ENCODE data around the gene LRP6.

DNA sequence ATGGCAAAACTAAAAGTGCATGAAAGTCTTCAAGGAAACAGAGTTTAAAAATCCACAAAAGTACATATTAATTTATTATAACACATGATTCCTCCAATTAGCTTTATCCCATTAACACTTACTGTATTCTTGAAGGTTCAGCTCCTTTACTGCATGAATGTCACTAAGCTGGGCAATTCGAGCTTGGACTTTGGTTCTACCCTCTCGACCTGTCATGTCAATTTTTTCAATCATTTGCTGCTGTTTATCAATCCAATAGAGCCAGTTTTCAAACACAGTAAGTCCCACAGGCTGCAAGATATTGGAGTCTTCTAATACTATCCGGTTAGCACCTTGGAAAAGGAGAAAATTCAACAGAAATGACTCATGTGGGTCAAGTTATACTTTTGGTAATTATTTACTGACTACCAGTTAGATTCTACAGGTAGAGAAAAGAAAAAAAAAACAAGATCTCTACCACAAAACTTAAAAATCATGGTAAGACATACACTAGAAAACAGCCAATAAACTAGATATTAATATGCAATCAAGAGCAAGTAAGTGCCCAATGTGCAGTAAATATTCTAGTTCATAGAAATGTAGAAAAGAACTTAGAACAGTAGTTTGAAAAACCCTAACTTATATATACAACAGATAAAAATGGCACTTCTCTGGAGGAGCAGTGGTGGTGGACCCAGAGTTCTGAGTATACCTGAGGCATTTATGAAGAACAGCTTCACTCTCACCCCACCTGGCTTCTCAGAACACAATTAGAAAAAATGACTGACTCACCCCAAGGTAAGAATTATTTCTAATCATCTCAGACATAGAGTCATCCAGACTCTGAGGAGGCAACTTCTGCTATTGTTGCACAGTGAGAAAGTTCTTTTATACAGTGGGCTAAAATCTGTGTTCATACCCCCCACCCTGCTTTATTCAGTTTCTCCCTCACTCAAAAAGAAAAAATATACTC is 128.4 kb downstream of the LRP6 start:
- TF ChIP-seq POLR2A (IDR thresholded peaks at IDR 0.05): no peak
- TF ChIP-seq, protein P1, sequence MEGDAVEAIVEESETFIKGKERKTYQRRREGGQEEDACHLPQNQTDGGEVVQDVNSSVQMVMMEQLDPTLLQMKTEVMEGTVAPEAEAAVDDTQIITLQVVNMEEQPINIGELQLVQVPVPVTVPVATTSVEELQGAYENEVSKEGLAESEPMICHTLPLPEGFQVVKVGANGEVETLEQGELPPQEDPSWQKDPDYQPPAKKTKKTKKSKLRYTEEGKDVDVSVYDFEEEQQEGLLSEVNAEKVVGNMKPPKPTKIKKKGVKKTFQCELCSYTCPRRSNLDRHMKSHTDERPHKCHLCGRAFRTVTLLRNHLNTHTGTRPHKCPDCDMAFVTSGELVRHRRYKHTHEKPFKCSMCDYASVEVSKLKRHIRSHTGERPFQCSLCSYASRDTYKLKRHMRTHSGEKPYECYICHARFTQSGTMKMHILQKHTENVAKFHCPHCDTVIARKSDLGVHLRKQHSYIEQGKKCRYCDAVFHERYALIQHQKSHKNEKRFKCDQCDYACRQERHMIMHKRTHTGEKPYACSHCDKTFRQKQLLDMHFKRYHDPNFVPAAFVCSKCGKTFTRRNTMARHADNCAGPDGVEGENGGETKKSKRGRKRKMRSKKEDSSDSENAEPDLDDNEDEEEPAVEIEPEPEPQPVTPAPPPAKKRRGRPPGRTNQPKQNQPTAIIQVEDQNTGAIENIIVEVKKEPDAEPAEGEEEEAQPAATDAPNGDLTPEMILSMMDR (IDR thresholded peaks at IDR 0.05): no peak

Data from prostate gland (tissue), 2 donors.